GM23248 (cell line): ENCODE measurements around the gene TRAPPC12. TPM values are rescaled to one million over a fixed set of nuclear protein-coding genes. Genes with fewer than 3 reads are reported as not detected.
A peak's percentile ranks its signal among the peaks of the same experiment; 100 is the strongest.

ENCODE experiments used
- DNase-seq: peaks from one replicate; pipeline ENCODE4 v3.0.0-alpha.2; 2015
- H2AFZ ChIP-seq: fragments of 200-600 bp; sonication (generic); 2 replicates; pipeline ENCODE4 v1.6.1; 2016; ENCODE audit warnings: antibody characterized with exemption
- H3F3A ChIP-seq: fragments of 200-600 bp; sonication (generic); 2 replicates; pipeline ENCODE4 v1.6.1; 2016; ENCODE audit warnings: mild to moderate bottlenecking, antibody characterized with exemption, mixed run types; ENCODE audit not compliant: insufficient read depth
- H3K27ac ChIP-seq: fragments of 200-600 bp; sonication (generic); 2 replicates; pipeline ENCODE4 v1.5.1; 2016; ENCODE audit warnings: mild to moderate bottlenecking
- H3K27me3 ChIP-seq: fragments of 200-600 bp; sonication (generic); replicated peaks from 2 replicates; pipeline ENCODE4 v1.6.1; 2016; ENCODE audit warnings: mild to moderate bottlenecking; ENCODE audit not compliant: insufficient read depth
- H3K36me3 ChIP-seq: fragments of 200-600 bp; sonication (generic); 2 replicates; pipeline ENCODE4 v1.6.1; 2016; ENCODE audit warnings: low read depth, mild to moderate bottlenecking
- H3K4me1 ChIP-seq: fragments of 200-600 bp; sonication (generic); 2 replicates; pipeline ENCODE4 v1.6.1; 2016; ENCODE audit warnings: mild to moderate bottlenecking; ENCODE audit not compliant: insufficient read depth
- H3K4me2 ChIP-seq: fragments of 200-600 bp; sonication (generic); one replicate; pipeline ENCODE4 v1.6.1; 2016; ENCODE audit warnings: mild to moderate bottlenecking; ENCODE audit not compliant: unreplicated experiment
- H3K4me3 ChIP-seq: fragments of 200-600 bp; sonication (generic); 2 replicates; pipeline ENCODE4 v1.5.1; 2016; ENCODE audit warnings: mild to moderate bottlenecking
- H3K79me2 ChIP-seq: fragments of 200-600 bp; sonication (generic); 2 replicates; pipeline ENCODE4 v1.6.1; 2016; ENCODE audit warnings: mild to moderate bottlenecking; ENCODE audit not compliant: insufficient read depth
- H3K9ac ChIP-seq: fragments of 200-600 bp; sonication (generic); 2 replicates; pipeline ENCODE4 v1.6.1; 2016; ENCODE audit warnings: mild to moderate bottlenecking
- H3K9me2 ChIP-seq: fragments of 200-600 bp; sonication (generic); 2 replicates; pipeline ENCODE4 v1.6.1; 2016; ENCODE audit warnings: mixed run types, mild to moderate bottlenecking, moderate library complexity; ENCODE audit not compliant: insufficient read depth
- H3K9me3 ChIP-seq: fragments of 200-600 bp; sonication (generic); one replicate; pipeline ENCODE4 v1.6.1; 2017; ENCODE audit warnings: low read depth
- H4K20me1 ChIP-seq: fragments of 200-600 bp; sonication (generic); 2 replicates; pipeline ENCODE4 v1.6.0; 2016; ENCODE audit not compliant: insufficient read depth
- EZH2 ChIP-seq: fragments of 200-600 bp; sonication (generic); IDR thresholded peaks from 2 replicates; pipeline ENCODE4 v1.6.1; 2018; ENCODE audit warnings: antibody characterized with exemption, mild to moderate bottlenecking; ENCODE audit not compliant: insufficient read depth, poor library complexity, severe bottlenecking
- EZH2phosphoT487 ChIP-seq: fragments of 200-600 bp; sonication (generic); IDR thresholded peaks from 2 replicates; pipeline ENCODE4 v1.6.1; 2018; ENCODE audit warnings: antibody characterized with exemption, moderate library complexity, mild to moderate bottlenecking, low read depth; ENCODE audit not compliant: insufficient read depth
- WGBS, 2 experiments: methylation state at CpG; one replicate each; pipeline ENCODE4 v1.1.6; 2015 to 2017; ENCODE audit warnings: low lambda C conversion rate in 2 of 2, low coverage in 1 of 2; ENCODE audit errors: missing lambda C conversion rate in 2 of 2; 5-methylcytosine and 5-hydroxymethylcytosine counted together
- in situ Hi-C: fragments of 300-500 bp; cut with MboI; formaldehyde crosslinking; loops from 2 replicates; pipeline ENCODE4 v1.15.0; 2020
- polyA plus RNA-seq: library from polyadenylated mRNA; unstranded; fragments of >200 nt; fragmentation: Nextera tagmentation; extraction: Ambion mirVana; gene quantifications from 2 replicates; pipeline ENCODE4 v1.2.1, GENCODE V29; 2016
- total RNA-seq: library from RNA; depleted of rRNA; stranded (reverse); fragments of >200 nt; shearing (Covaris generic); gene quantifications from 2 replicates; pipeline ENCODE4 v1.2.3, GENCODE V29; 2014

TRAPPC12 gene
- total and polyA plus RNA-seq, 2 experiments from 2014 or later = 29.3 to 48.1 TPM

- Histone ChIP-seq H3K4me3 (no peak overlapping the region), H3K27ac (no peak overlapping the region), H3K4me1 (no peaks in the 10 kb centered on the region), H2AFZ (no peak overlapping the region), H3K9me3 (no peaks in the 10 kb centered on the region), H4K20me1 (no peaks in the 10 kb centered on the region), H3K27me3 (no peaks in the 10 kb centered on the region), H3K9me2 (no peaks in the 10 kb centered on the region), H3K79me2 (peaks cover 16% of the 10 kb centered on the region; the same call in 1 of the 2 replicates), H3K36me3 (peaks cover 19% of the 10 kb centered on the region; the same call in 1 of the 2 replicates), H3F3A (no peaks in the 10 kb centered on the region), H3K9ac (no peak overlapping the region), H3K4me2 (no peak overlapping the region)
- 94 to 97% methylated on average over 19 of the region's 19 CpGs for WGBS, 2 experiments
- in situ Hi-C loops = no loop called here
- TF ChIP-seq EZH2 (no peak), EZH2phosphoT487 (no peak)
- no peak for DNase-seq
Observed at GRCh38 chr2:3421580-3421979, 42.1 kb downstream of the TRAPPC12 start.

- Histone ChIP-seq H3K4me1 (no peaks in the 10 kb centered on the region), H3K27ac (no peak overlapping the region), H3K36me3 (peaks cover 19% of the 10 kb centered on the region; the same call in 1 of the 2 replicates), H3F3A (no peaks in the 10 kb centered on the region), H3K4me2 (no peak overlapping the region), H4K20me1 (no peaks in the 10 kb centered on the region), H3K27me3 (no peaks in the 10 kb centered on the region), H3K9me3 (no peaks in the 10 kb centered on the region), H3K9me2 (no peaks in the 10 kb centered on the region), H3K4me3 (no peak overlapping the region), H3K79me2 (peaks cover 16% of the 10 kb centered on the region; the same call in 1 of the 2 replicates), H3K9ac (no peak overlapping the region), H2AFZ (no peak overlapping the region)
- DNase-seq = no peak
- 83 to 84% methylated on average over 16 of the region's 16 CpGs for WGBS, 2 experiments
- in situ Hi-C loops = no loop called here
- TF ChIP-seq EZH2 (no peak), EZH2phosphoT487 (no peak)
Observed at GRCh38 chr2:3422161-3422779, 42.8 kb downstream of the TRAPPC12 start.

- Histone ChIP-seq H4K20me1 (no peaks in the 10 kb centered on the region), H3K36me3 (peaks cover 19% of the 10 kb centered on the region; the same call in 1 of the 2 replicates), H3K4me2 (no peak overlapping the region), H3F3A (no peaks in the 10 kb centered on the region), H3K4me1 (no peaks in the 10 kb centered on the region), H3K4me3 (no peak overlapping the region), H3K27ac (no peak overlapping the region), H3K9me2 (no peaks in the 10 kb centered on the region), H3K9me3 (no peaks in the 10 kb centered on the region), H3K27me3 (no peaks in the 10 kb centered on the region), H3K79me2 (peaks cover 16% of the 10 kb centered on the region; the same call in 1 of the 2 replicates), H2AFZ (no peak overlapping the region), H3K9ac (no peak overlapping the region)
- TF ChIP-seq EZH2phosphoT487 (no peak), EZH2 (no peak)
- 60% methylated on average over 18 to 19 of the region's 19 CpGs for WGBS, 2 experiments
- in situ Hi-C loops = no loop called here
- peak; percentile 49 for DNase-seq
Observed at GRCh38 chr2:3423492-3424170, 44.1 kb downstream of the TRAPPC12 start.

GRCh38 chr2:3424171-3424795 lies 44.8 kb downstream of the TRAPPC12 start:
- Histone ChIP-seq H3K27ac (no peak overlapping the region), H3K9me2 (no peaks in the 10 kb centered on the region), H3F3A (no peaks in the 10 kb centered on the region), H3K27me3 (no peaks in the 10 kb centered on the region), H3K36me3 (peaks cover 21% of the 10 kb centered on the region; the same call in 1 of the 2 replicates), H3K4me3 (no peak overlapping the region), H3K9me3 (no peaks in the 10 kb centered on the region), H2AFZ (no peak overlapping the region), H3K4me2 (no peak overlapping the region), H4K20me1 (no peaks in the 10 kb centered on the region), H3K79me2 (peaks cover 16% of the 10 kb centered on the region; the same call in 1 of the 2 replicates), H3K9ac (no peak overlapping the region), H3K4me1 (no peaks in the 10 kb centered on the region)
- no peak for TF ChIP-seq EZH2phosphoT487
- 83 to 85% methylated on average over 9 of the region's 9 CpGs for WGBS, 2 experiments
- no peak for DNase-seq
- in situ Hi-C loops = no loop called here
